Measurements from ENCODE around the gene RET.

RET gene

GRCh38 chr10:43170491-43170890 is 93.6 kb downstream of the RET start:
- DNase-seq (ENCODE audit: low spot score): no peak
- no peak for TF ChIP-seq CTCF (IDR thresholded peaks at IDR 0.05; ENCODE audit: extremely low read depth, missing control alignments)

DNA sequence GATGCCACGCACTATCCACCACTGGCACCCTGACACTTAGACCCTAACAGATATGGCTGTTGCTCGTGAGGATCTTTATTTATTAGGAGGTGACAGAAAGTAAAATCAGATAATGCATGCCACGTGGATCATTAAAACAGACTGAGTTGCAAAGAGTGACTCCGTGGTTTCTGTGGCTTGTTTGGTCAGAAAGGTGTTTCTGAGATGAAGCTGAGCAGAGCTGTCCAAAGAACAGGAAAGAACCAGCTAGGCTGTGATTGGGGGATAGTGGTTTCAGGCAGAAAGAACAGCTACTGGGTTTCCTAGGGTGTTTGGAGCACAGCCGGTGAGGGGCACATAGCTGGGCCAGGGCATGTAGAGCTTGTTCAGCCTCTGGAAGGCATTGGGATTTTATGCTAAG is 95.8 kb downstream of the RET start:
- no peak for DNase-seq (ENCODE audit: low spot score)
- no peak for TF ChIP-seq CTCF (IDR thresholded peaks at IDR 0.05; ENCODE audit: extremely low read depth, missing control alignments)

DNA sequence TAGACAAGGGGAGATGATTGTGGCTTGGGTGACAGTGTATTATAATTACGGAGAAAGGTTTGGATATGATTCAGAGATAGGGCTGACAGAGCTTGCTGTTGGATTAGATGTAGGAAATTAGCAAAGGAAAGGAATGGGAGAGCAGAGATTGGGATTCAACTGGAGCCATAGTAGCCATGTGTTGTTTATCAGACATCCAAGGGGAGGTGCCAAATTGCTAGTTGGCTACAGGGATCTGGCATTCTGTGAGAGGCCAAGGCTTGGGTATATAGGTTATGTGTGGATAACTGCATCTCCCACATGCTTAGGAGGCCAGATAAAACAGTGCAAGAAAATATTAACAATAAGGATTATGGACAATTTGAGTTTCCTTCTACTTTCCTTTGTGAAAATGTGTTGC is 96.3 kb downstream of the RET start:
- no peak for TF ChIP-seq CTCF (IDR thresholded peaks at IDR 0.05; ENCODE audit: extremely low read depth, missing control alignments)
- DNase-seq (ENCODE audit: low spot score): no peak

DNA sequence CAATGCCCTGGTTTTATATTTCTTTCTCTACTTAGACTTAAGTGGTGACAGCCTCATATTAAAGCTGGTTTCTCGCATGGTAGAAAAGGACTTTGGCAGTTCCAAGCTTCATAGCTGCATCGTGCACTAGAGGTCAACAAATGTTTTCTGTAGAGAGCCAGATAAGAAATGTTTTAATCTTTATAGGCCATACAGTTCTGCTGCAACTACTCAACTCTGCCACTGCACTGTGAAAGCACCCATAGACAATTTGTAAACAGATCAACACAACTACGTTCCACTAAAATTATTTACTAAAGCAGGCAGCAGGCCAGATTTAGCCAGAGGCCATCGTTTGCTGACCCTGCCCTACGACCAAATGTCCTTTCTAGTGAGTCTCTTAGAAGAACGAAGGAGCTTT is 98.1 kb downstream of the RET start:
- no peak for DNase-seq (ENCODE audit: low spot score)
- no peak for TF ChIP-seq CTCF (IDR thresholded peaks at IDR 0.05; ENCODE audit: extremely low read depth, missing control alignments)

DNA sequence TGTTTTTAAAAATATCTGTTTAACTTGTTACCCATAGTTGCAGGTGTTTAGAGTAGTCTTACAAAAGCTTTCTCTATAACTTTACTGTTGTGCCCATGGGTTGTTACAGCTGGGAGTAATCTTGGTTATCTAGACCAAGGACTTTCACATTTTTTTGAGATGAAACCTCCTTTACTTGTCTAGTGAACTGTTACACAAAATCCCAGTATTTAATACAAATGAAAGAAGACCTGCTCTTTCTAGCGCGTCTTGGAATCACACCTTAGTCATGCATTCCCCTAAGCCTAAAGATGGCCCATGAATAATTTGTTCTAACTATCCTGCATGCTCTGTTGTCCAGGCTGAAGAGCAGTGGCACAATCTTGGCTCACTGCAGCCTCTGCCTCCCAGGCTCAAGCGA is 99.4 kb downstream of the RET start:
- TF ChIP-seq CTCF (IDR thresholded peaks at IDR 0.05; ENCODE audit: extremely low read depth, missing control alignments): no peak

DNA sequence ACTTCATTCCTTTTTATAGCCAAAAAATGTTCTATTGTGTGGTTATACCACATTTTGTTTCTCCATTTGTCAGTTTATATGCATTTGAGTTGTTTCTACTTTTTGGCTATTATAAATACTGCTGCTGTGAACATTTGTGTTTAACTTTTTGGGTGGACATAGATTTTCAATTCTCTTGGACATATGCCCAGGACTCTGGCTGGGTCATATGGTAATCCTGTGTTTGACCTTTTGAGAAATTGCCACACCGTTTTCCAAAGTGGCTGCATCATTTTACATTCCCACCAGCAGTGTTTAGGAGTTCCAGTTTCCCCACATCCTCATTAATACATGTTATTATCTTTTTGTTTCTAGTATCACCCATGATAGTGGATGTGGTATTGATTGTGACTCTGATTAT is 100.7 kb downstream of the RET start:
- no peak for DNase-seq (ENCODE audit: low spot score)
- no peak for TF ChIP-seq CTCF (IDR thresholded peaks at IDR 0.05; ENCODE audit: extremely low read depth, missing control alignments)

More for the DNA sequence above, 99.4 kb downstream of the RET start:
- DNase-seq (ENCODE audit: low spot score): no peak

Data from GM20000 (cell line).